Pancreas (tissue), 10 donors: ENCODE measurements around the gene CWF19L1. TPM values are rescaled to one million over a fixed set of nuclear protein-coding genes. Genes with fewer than 3 reads are reported as not detected.
A peak's percentile ranks its signal among the peaks of the same experiment; 100 is the strongest.
"Not testable (repeated sequence)": the region's sequence is repeated elsewhere in the genome, so short reads cannot be mapped to it uniquely, and the experiment has no call there.

Source experiments
- ATAC-seq, 4 donors: fragments of 200-7000 bp; cut with Tn5 transposase; one replicate each; pipeline versions ENCODE4 v1.8.0 to v1.9.1; 2020; ENCODE audit warnings: mild to moderate bottlenecking in 4 of 4, moderate library complexity in 4 of 4
- DNase-seq, 6 donors: peaks; one replicate each; pipeline ENCODE4 v3.0.0-alpha.2; 2020
- FAIRE-seq: peaks from 2 replicates; lab custom pipeline; 2012; peaks lifted over from hg19 to GRCh38; lab: Jason Lieb, UNC
- H3K27ac ChIP-seq, 4 donors: fragments of 200-600 bp; sonication (generic); 1 replicate in 3 of 4; 2 replicates in 1 of 4; pipeline versions ENCODE4 v1.5.0 to v1.8.0; 2020
- H3K27me3 ChIP-seq, 4 donors: fragments of 200-600 bp; one replicate each; pipeline ENCODE4 v1.8.0; 2021
- H3K36me3 ChIP-seq, 3 donors: fragments of 200-600 bp; sonication (generic) in 1 of 3; one replicate each; pipeline versions ENCODE4 v1.5.0 to v1.8.0; 2020 to 2021
- H3K4me1 ChIP-seq, 3 donors: fragments of 200-600 bp; one replicate each; pipeline ENCODE4 v1.8.0; 2021
- H3K4me3 ChIP-seq, 4 donors: fragments of 200-600 bp; sonication (generic) in 2 of 4; one replicate each; pipeline versions ENCODE4 v1.5.0 to v1.8.0; 2020 to 2021
- H3K9me3 ChIP-seq, 4 donors: fragments of 200-600 bp; one replicate each; pipeline ENCODE4 v1.8.0; 2021
- CTCF ChIP-seq, 4 donors: fragments of 200-600 bp; sonication (generic) in 3 of 4; IDR thresholded peaks; one replicate each; pipeline versions ENCODE4 v1.5.0 to v1.8.0; 2021; ENCODE audit warnings: antibody characterized with exemption in 4 of 4
- WGBS, 2 donors: extraction: QIAGEN DNeasy Blood & Tissue Kit; methylation state at CpG; one replicate each; pipeline ENCODE4 v1.1.7; 2013; 5-methylcytosine and 5-hydroxymethylcytosine counted together
- intact Hi-C, 3 donors: fragments of 100-400 bp; cut with DNase I; formaldehyde crosslinking; loops; one replicate each; pipeline versions ENCODE4 v1.11.1 to v1.14.2; 2022
- polyA plus RNA-seq, 2 donors: library from polyadenylated mRNA; stranded (reverse); fragments of 200-250 nt; gene quantifications; one replicate each; pipeline ENCODE4 v1.2.3, GENCODE V29; 2013
- total RNA-seq, 6 donors: library from RNA; stranded (reverse); fragmentation: NEBNext Ultra II Directional in 4 of 6; extraction: Animal tissue kit (Norgen Biotek cat#: 25700) in 4 of 6; gene quantifications; one replicate each; pipeline versions ENCODE4 v1.2.1 to v1.2.4, GENCODE V29; 2021 to 2023
- donor health status: healthy with polysubstance abuse.
- donor health status: DM: no; HTN: no; CAD: no; lungs with moderate emphysema.
- donor health status: DM: no; HTN: no; CAD: no.
- donor health status: control.
- donor health status: control.
- donor health status: Bipolar disorder and iron deficiency.
- donor health status: DM: yes; HTN: yes; CAD: no.
- donor health status: DM: no; HTN: no; CAD: no.
- donor health status: DM: no; HTN: no; CAD: no.
- donor health status: DM: yes; HTN: yes; CAD: no.

The CWF19L1 gene
- total and polyA plus RNA-seq, 8 donors, result 8.0 to 12.8 (median 10.9) TPM

DNA sequence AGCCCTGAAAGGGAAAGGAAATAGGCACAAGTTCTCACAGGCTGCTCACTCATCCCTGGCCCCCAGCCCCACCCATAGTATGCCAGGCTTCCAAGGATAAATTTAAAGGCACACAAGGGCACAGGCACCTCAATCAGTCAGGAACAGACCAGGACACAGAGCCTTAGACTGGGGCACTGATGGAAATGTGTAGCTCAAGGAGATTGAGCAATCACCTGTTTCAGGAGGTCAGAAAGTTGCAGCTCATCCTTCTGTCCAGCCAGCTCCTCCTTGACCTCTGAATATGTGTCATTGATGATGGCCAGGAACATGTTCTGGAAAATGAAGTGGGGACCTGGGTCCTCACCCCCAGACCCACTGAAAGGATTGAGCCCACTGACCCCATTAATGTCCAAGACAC is 25.6 kb upstream of the CWF19L1 start:
- Histone ChIP-seq H3K4me1 (no peaks in the 10 kb centered on the region), H3K4me3 (no peak overlapping the region), H3K9me3 (no peaks in the 10 kb centered on the region), H3K27ac (no peak overlapping the region), H3K27me3 (no peaks in the 10 kb centered on the region), H3K36me3 (no peaks in the 10 kb centered on the region)
- DNase-seq (no peak), FAIRE-seq (no peak), ATAC-seq (no peak)
- no peak for TF ChIP-seq CTCF (IDR thresholded peaks at IDR 0.05)
- intact Hi-C loops, result no loop called here

DNA sequence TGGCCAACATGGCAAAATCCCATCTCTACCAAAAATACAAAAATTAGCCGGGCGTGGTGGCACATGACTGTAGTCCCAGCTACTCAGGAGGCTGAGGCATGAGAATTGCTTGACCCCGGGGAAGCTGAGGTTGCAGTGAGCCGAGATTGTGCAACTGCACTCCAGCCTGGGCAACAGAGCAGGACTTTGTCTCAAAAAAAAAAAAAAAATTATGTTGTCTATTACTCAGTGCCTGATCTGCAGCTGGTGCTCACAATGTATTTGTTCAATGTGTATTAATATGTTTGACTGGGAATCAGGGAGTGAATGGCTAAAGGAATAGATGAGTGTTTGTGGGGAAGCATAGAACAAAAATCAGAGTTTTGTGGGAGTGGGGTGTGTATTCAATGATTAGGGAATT is 24.9 kb upstream of the CWF19L1 start:
- DNase-seq, H3K4me3 ChIP-seq, intact Hi-C loops, FAIRE-seq, H3K4me1 ChIP-seq, H3K9me3 ChIP-seq, H3K27me3 ChIP-seq, H3K27ac ChIP-seq, H3K36me3 ChIP-seq: not testable (repeated sequence)
- ATAC-seq, result peak in 2 of 4 donors; percentile 60 to 61
- 40 to 51% methylated on average over 4 of the region's 4 CpGs for WGBS, 2 donors

DNA sequence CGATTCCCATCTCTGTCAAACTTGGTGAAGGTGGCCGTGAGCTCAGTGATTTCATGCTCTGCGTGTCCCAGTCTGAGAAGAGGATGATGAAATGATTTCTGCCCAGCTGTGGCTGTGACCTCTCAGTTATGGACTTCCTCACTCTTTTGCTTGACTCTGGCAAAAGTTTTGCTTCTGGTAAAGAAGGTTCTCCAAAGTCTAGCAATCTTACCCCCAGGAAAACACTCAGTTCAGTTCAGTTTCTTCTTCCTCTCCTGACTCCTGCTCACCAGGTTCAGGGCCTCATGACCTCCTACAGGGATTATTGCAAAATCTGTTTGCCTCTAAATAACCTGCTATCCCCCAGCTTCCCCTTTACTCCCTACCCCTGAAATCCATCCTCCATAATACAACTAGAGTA is 23.9 kb upstream of the CWF19L1 start:
- WGBS, 2 donors, result 58 to 61% methylated on average over 3 of the region's 3 CpGs
- Histone ChIP-seq H3K27me3 (no peaks in the 10 kb centered on the region), H3K27ac (peak overlapping the region in 1 of 4 donors; percentile 36), H3K4me3 (no peak overlapping the region), H3K36me3 (no peaks in the 10 kb centered on the region), H3K4me1 (no peaks in the 10 kb centered on the region), H3K9me3 (no peaks in the 10 kb centered on the region)
- DNase-seq, result no peak
- intact Hi-C loops, result no loop called here
- peak in 2 of 4 donors; percentile 6 to 11 for ATAC-seq
- no peak for FAIRE-seq
- TF ChIP-seq CTCF (IDR thresholded peaks at IDR 0.05), result no peak

GRCh38 chr10:100289641-100290040 is 22.2 kb upstream of the CWF19L1 start:
- WGBS, 2 donors, result 74 to 81% methylated on average over 2 of the region's 2 CpGs
- intact Hi-C loops, result no loop called here
- FAIRE-seq (no peak), ATAC-seq (no peak), DNase-seq (no peak)
- H3K36me3 ChIP-seq, result no peaks in the 10 kb centered on the region
- no peaks in the 10 kb centered on the region for H3K9me3 ChIP-seq
- no peaks in the 10 kb centered on the region for H3K27me3 ChIP-seq
- H3K4me3 ChIP-seq, result no peak overlapping the region
- peaks cover 0 to 10% (median 0%) of the 10 kb centered on the region in 3 donors for H3K4me1 ChIP-seq
- no peak overlapping the region for H3K27ac ChIP-seq
- no peak for TF ChIP-seq CTCF (IDR thresholded peaks at IDR 0.05)

- H3K4me3 ChIP-seq, result no peak overlapping the region
- DNase-seq (no peak), ATAC-seq (no peak), FAIRE-seq (no peak)
- no peak overlapping the region for H3K27ac ChIP-seq
- H3K36me3 ChIP-seq, result no peaks in the 10 kb centered on the region
- peaks cover 0 to 10% (median 0%) of the 10 kb centered on the region in 3 donors for H3K4me1 ChIP-seq
- intact Hi-C loops, result no loop called here
- 61 to 69% methylated on average over 5 of the region's 5 CpGs for WGBS, 2 donors
- no peak for TF ChIP-seq CTCF (IDR thresholded peaks at IDR 0.05)
- H3K9me3 ChIP-seq, result no peaks in the 10 kb centered on the region
- no peaks in the 10 kb centered on the region for H3K27me3 ChIP-seq
Observed at GRCh38 chr10:100288196-100288595, 20.8 kb upstream of the CWF19L1 start.
